ENCODE measurements around the gene TWSG1.
"Not testable (repeated sequence)": the region's sequence is repeated elsewhere in the genome, so short reads cannot be mapped to it uniquely, and the experiment has no call there.

The TWSG1 gene

DNA sequence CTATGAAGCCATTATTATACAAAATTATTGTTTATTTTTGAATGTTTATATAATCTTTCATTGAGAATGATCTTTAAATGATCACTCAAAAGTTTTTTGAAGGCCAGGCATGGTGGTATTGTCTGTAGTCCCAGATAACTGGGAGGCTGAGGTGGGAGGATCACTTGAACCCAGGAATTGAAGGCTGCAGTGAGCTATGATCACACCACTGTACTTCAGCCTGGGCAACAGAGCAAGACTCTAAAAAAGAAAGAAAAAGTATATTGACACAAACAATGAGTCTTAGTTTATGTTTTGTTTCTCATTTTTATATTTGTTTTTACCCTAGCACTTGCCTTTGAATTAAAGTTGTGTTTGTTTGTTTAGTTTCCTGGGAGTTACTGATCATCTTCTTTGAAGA, 2.3 kb downstream of the TWSG1 start:
- DNase-seq: no peak

DNA sequence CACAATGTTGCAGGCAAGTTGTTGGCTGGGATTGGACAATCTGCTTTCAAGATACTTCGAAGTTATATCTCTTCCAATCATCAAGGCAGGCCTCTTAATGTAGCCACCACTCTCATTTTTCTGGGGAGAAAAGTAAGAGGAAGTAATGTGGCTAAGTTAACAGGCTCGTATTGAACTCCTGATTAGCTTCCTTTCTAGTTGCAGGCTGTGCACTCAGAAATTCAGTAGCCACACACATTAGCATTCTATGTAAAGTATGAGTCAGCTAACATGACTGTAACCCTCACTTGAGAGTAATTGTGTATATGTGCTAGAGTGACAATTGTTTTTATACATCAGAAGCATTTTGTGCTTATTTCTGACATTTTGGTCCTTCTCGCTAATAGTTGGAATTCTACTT, 3.3 kb downstream of the TWSG1 start:
- peak; percentile 44 to 50 for DNase-seq

DNA sequence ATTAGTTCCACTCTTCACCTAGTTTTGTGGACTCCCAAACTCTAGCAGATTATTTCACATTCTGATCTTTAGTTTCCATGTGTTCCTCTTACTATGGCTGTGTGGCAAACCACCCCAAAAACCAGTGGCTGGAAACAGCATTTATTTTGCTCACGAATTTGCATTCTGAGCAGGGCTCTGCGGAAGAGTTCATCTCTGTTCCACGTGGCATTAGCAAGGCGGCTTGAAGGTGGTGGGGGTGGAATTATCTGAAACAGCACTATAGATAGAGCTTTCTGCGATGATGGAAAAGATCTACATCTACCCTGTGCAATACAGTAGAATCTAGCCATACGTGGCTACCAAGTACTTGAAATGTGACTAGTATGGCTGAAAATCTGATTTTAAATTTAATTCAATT, 5.9 kb downstream of the TWSG1 start:
- no peak for DNase-seq

DNA sequence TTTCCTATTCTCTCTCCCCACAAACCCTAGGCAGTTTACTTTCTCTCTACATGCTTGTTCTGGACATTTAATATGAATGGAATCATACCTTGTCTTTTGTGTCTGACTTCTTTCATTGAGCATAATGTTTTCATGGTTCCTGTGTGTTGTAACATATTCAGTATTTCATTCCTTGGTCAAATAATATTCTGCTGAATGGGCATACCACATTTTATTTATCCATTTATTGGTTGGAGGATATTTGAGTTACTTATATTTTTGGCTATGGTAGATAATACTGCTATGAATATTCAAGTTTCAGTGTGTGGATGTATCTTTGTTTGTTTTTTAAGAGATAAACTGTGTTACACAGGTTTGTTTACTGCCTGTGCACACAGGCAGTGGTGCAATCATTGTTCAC, 9.0 kb downstream of the TWSG1 start:
- DNase-seq: no peak

DNA sequence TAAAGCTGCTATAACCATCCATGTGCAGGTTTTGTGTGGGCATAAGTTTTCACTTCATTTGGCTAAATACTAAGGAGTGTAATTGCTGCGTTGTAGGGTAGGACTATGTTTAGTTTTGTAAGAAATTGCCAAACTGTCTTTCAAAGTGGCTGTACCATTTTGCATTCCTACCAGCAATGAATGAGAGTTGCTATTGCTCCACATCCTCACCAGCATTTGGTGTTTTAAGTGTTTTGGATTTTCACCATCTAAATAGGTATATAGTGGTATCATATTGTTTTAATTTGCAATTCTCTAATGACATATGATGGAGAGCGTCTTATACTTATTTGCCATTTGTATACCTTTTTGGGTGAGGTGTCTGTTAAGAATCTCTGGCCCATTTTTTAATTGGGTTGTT, 12.2 kb downstream of the TWSG1 start:
- DNase-seq: no peak

DNA sequence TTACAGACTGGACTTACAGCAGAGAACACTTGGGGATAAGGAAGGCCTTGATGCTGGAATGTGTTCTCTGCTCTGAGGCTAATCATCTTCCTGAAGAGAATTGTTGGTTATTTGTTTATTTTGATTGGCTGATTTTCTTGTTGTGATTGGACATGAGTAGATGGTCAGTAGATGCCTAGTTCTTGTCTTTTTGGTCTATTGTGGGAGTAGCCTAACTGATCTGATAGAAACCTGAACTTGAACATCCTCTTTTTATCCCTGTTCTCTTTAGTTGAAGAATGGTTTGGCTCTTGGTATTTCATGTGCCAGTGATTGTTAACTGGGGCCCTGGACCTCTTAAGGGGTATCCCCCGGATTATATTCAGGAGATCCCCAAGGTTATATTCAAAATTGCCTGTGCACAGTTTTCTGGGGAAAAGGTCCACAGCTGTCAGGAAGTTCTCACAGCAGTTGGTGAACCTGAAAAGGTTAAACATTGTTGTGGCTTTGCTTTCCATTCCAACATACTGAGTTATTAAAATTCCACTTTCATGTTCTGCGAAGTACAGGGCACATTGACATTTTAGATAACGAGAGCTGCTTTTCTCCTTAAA, 13.6 kb downstream of the TWSG1 start:
- no peak for DNase-seq

DNA sequence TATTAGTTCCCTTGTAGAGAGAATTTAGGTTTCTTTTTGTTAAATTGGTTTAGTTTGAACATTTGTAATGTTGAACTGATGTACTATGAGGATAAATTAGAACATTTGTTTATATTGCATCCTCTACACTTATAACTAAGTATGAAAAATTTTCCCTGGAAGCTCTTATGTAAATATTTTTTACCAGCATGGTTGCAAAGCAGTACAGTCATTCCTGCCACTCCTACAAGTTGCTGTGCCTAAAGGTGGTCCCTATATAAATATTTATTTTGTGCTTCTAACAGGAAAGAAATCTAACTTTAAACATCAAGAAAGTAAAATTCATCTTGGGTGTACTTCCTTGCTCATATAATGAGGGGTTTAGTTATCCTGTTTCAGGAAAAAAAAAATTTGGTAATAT, 14.2 kb downstream of the TWSG1 start:
- DNase-seq: no peak

DNA sequence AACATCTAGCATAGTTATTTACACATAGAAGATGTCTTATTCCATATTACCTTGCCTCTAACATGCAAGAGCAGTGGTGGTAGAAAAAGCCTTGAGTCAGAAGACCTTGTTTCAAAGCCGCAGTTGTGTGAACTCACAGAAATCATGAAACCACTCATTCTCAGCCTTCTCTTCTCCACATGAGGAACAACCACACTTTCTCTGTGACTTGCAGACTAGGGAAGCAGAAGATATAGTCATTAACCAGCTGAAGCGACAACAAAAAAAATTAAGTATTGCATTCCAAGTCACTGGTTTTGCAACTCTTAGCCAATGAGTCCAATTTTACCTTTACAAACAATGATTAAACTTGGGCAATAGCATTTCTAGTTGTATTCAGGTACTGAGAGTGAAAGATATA, 19.0 kb downstream of the TWSG1 start:
- peak; percentile 46 to 83 for DNase-seq

DNA sequence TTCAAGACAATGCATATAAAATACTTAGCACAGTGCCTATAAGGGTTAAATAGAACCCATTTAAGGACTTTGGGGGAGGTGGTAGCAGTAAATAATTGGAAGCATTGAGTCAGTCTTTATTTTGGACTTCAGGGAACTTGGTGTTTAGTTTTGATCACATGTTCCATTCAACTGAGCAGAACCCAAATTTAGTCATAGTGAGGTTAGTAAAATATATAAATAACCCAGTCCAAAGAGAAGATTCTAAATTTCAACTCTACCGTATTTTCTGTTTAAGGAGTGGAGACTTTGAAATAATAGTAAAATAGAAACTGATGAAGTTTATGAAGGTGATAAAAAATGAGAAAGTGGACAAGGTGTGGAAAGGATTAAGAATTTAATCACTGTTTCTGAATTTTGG, 19.7 kb downstream of the TWSG1 start:
- peak in 1 of 2 donors; percentile 52 for DNase-seq

DNA sequence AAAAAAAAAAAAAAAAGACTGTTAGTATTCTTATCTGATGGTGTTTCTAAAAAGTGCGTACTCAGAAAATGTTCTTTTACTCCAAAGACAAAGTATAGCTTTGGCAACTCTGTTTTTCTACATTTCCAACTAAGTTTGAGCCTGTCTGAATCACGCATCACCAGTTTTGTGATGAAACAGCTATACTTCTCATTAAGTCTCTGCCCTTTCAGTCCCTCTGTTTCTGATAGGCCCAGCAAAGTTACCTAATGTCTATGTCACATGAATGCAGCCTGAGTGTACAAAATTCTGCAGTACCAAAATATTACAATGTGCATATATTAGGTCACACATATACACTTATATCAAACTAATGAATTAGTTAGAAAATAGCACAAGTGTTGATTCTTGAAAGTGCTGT, 22.4 kb downstream of the TWSG1 start:
- peak; percentile 67 to 88 for DNase-seq

DNA sequence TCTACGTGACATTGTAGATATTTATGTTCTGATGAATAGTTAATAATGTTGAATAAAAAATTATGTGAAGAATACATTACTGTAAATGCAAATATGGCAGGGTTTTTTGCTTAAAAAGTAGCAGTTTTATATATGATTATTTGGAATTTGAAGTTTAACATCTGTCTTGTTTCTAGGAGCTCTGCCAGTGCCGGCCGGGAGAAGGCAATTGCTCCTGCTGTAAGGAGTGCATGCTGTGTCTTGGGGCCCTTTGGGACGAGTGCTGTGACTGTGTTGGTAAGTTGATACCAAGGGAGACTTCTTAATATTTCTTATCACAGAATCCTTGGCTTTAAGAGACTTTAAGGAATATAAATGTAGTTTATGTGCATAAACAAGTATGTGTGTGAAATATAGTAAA, 25.2 kb downstream of the TWSG1 start:
- DNase-seq: no peak

DNA sequence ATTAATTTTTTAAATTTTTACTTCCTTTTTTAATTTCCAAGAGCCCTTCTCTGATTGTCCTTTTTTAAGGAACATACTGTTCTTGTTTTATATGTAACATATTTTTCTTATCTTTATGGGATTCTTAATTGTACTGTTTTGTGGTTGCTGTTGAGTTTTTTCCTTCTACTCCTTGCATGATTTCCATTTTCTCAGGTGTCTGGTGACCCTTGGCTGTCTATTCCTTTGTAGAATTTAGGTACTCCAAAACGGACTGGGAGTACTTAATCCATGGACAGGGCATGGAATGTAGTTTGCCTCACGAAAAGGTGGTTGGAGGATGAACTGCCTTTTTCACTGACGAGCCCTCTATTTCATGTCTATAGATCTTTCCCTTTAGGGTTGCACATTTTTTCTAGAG, 26.6 kb downstream of the TWSG1 start:
- DNase-seq: no peak

DNA sequence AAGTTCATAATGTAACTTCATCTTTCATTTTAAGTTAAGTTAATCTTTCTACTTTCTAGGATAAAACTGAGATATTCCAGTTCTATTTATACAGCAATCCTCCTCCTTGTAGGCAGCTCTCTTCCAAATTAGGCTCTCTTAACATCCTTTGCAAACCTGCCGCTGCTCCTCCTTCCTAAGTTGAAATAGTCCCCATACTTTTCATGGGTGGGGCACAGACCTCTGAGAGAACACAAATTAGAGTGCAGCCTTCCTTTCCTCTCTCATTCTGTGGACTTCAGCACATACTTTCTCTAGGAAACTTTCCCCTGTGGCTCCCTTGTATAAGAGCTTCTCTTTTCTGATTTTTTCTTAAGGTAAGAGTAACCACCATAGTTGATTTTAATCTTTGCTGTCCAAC, 28.3 kb downstream of the TWSG1 start:
- no peak for DNase-seq

DNA sequence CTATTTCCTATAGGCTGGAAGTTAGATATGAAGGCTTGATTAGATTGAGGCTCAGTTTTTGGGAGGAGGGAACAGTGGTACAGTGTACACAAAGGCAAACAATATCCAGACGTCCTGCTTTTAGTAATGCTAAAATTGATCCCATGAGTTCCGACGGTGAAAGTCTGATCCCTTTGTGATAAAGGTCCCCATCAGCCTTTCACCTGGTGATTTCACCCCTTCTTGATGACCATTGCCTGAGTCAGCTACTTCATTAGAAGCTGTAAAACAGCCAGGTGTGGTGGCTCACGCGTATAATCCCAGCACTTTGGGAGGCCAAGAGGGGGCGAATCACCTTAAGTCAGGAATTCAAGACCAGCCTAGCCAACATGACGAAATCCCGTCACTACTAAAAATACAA, 29.7 kb downstream of the TWSG1 start:
- DNase-seq: no peak

DNA sequence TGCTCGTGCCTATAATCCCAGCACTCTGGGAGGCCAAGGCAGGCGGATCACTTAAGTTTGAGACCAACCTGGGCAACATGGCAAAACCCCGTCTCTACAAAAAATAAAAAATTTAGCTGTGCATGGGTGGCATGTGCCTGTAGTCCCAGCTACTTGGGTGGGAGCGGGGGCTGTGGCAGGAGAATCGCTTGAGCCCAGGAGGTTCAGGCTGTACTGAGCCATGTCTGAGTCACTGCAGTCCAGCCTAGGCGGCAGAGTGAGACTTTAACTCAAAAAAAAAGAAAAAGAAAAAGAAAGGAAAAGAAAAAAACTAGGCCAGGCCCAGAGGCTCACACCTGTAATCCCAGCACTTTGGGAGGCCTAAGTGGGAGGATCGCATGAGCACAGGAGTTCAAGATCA, 30.8 kb downstream of the TWSG1 start:
- no peak for DNase-seq

DNA sequence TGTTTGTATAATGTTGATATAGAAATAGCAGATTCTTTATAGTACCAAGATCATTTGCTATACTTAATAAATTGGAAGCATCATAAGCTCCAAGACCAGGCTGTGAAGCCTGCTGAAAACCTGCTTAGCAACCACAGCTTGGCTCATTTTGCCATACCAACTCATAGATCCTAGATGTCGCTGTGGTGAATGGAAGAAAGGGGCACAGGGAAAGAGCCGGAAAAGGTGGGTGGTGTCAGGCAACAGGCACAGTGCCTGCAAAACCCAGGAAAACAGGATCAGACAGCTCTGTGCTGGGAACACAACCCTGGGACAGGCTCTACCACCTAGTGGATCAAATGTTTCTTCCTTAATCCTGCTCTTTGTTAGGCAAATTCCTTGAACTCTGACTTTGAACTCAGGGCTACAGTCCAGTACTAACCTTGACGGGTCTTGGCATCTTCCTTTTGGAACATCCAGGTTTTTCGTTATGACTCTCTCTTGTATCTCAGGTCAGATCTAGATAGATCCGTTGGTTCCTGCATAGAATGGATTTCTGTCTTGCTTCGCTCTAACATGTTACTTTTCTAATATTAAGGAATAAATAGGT, 31.6 kb downstream of the TWSG1 start:
- DNase-seq: no peak

DNA sequence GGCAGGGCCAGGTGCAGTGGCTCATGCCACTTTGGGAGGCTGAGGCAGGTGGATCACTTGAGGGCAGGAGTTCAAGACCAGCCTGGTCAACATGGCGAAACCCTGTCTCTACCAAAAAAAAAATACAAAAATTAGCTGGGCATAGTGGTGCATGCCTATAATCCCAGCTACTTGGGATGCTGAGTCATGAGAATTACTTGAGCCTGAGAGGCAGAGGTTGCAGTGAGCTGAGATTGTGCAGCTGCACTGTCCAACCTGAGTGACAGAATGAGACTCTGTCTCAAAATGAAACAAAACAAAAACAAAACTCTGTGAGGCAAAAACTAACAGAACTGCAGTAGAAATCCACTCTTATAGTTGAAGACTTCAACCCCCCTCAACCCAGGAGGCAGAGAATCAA, 38.7 kb downstream of the TWSG1 start:
- DNase-seq: not testable (repeated sequence)

DNA sequence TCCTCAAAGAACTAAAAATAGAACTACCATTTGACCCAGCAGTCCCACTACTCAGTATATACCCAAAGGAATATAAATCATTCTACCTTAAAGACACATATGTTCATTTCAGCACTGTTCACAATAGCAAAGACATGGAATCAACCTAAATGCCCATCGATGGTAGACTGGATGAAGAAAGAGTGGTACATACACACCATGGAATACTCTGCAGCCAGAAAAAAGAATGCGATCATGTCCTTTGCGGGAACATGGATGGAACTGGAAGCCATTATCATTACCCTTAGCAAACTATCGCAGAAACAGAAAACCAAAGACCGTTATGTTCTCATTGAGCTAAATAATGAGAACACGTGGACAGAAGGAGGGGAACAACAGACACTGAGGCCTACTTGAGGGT, 44.5 kb downstream of the TWSG1 start:
- no peak for DNase-seq

DNA sequence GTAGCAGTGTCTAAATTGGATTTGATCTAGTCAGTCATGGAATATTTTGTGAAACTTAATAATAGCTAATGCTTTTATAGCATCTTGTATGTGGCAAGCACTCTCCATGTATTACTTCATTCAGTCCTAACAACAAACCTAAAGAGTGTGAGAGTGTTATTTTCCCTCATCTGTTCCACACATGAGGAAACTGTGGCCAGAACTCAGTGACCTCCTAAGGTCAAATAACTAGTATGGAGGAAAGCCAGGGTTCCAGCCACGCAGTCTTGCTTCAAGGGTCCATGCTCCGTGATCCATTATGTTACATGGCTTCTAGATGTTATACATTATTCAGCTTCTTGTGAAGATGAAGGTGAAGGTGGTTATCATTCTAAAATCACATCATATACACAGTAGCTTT, 45.5 kb downstream of the TWSG1 start:
- DNase-seq: no peak

DNA sequence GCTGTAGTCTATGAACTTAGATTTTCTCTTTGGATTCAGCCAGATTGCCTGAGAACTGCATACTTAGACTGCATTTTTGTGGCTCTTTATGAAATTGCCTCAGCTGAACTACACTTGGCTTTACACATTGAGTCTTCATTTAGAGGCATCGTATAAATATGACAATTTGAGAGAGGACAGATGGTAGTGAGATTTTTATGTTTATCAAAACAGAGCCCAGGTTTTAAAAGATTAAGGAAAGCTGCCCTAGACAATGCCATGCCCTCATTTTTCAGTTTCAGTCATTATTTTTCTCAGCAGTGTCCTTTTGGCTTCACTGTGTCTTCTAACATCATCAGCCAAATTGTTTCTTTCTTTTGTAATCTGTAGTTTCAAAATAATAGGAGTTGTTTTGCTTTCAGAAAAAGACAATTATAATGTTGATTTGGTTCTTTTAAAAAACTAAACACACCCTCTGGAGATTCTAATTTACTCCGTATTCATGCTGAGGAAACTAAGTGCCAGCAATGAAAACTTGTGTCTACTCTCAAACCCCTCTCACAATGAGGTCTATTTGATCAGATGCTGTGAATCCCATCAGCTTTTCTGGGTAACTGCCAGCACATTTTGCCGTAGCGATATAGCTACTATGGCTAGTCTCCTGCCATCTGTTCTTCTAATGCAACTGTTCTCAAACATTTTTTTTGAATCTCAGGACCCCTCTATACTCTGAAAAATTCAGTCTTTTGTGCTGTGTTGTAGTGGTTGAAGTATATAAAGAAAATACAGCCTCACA, 46.2 kb downstream of the TWSG1 start:
- DNase-seq: no peak

DNA sequence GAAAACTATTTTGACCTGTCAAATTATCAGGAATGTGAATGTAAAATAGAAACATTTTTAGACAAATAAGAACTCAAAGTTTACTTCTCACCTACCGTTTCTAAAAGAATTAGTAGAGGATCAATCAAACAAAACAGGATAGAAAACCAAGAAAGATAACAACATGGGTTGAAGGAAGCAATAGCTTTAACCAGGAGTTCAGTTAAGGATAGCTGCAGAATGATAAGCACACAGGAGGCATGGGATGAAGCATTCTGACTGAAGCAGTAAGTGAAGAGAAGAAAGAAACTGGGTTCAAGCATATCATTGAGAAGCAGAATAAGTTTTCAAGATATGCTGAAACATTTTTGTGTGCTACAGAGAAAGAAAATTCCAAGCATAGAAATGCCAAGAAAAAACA, 52.3 kb downstream of the TWSG1 start:
- DNase-seq: no peak

DNA sequence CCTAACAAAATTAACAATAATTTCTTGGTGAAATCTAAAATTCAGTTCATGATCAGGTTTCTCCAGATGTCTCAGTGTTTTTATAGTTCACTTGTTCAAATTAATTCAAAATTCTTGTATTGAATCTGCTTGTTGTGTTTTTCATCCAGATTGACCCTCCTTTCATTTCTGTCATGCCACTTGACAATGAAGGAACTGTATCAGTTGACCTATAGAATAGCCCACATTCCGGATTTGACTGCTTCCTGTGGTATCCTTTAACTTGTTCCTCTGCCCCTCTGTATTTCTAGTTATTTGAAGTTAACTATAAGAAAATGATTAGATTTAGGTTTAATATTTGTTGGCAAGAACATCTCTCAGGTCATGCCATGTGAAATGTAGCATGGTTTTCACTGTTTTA, 53.3 kb downstream of the TWSG1 start:
- DNase-seq: no peak

DNA sequence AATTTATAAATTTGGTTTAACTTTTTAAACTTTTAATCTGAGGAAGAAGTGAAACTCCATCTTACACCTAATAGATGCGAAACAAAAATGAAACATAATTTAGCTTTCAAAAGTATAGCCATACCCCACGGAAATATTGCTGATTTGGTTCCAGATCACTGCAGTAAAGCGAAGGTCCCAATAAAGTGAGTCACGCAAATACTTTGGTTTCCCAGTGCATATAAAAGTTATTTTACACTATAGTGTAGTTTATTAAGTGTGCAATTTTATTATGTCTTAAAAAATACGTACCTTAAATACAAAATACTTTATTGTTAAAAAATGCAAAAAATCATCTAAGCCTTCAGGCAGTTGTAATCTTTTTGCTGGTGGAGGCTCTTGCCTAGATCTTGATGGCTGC, 55.1 kb downstream of the TWSG1 start:
- DNase-seq: no peak

DNA sequence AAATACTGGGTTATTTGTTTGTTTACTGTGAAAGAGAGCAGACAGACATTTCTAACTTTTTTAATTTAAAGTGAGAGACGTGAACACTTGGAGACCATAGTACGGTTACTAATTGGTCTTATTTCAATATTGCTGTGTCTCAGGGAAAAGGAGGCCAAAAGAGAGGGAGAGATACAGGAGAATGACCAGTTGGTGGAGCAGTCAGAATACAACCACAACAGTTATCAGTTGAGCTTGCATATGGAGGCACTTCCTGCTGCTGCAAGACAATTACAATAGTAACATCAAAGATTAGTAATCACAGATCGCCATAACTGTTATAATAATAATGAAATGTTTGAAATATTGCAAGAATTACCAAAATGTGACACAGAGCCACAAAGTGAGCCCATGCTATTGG, 58.2 kb downstream of the TWSG1 start:
- DNase-seq: no peak

DNA sequence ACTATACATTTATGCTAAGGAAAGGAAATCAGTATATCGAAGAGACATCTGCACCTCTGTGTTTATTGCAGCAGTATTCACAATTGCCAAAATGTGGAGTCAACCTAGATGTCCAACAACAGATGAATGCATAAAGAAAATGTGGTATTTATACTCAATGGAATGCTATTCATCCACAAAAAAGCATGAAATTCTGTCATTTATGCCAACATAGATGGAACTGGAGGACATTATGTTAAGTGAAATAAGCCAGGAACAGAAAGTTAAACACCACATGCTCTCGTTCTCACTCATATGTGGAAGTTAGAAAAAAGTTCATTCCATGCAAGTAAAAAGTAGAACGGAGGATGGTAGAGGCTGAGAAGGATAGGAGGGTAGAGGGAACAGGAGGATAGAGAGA, 59.5 kb downstream of the TWSG1 start:
- DNase-seq: no peak
